ENCODE data around the gene MEX3A. TPM values are rescaled to one million over a fixed set of nuclear protein-coding genes. Genes with fewer than 3 reads are reported as not detected.
A peak's percentile ranks its signal among the peaks of the same experiment; 100 is the strongest.

Gene MEX3A
- total RNA-seq, 1 donor from 2014 or later = 61.9 TPM

GRCh38 chr1:156078728-156079127 lies 3.5 kb downstream of the MEX3A start:
- peak overlapping the region; percentile 90 for H3K27ac Mint-ChIP-seq
- peaks cover 32% of the 10 kb centered on the region for H3K36me3 Mint-ChIP-seq
- no peaks in the 10 kb centered on the region for H3K9me3 Mint-ChIP-seq
- no peak for TF ChIP-seq CTCF (conservative IDR thresholded peaks at IDR 0.05)
- H3K4me1 Mint-ChIP-seq (ENCODE audit: unreplicated experiment) = peaks cover 53% of the 10 kb centered on the region
- DNase-seq (ENCODE audit: extremely low spot score, unreplicated experiment) = no peak
- H3K4me3 Mint-ChIP-seq = peak overlapping the region; percentile 97
- no peaks in the 10 kb centered on the region for H3K27me3 Mint-ChIP-seq

- no peak overlapping the region for H3K27ac Mint-ChIP-seq
- H3K27me3 Mint-ChIP-seq = no peaks in the 10 kb centered on the region
- H3K4me1 Mint-ChIP-seq (ENCODE audit: unreplicated experiment) = peaks cover 52% of the 10 kb centered on the region
- peaks cover 38% of the 10 kb centered on the region for H3K36me3 Mint-ChIP-seq
- peak overlapping the region; percentile 97 for H3K4me3 Mint-ChIP-seq
- H3K9me3 Mint-ChIP-seq = no peaks in the 10 kb centered on the region
- DNase-seq (ENCODE audit: extremely low spot score, unreplicated experiment) = no peak
- TF ChIP-seq CTCF (conservative IDR thresholded peaks at IDR 0.05) = no peak
These were observed 4.9 kb downstream of the MEX3A start for GRCh38 chr1:156077430-156077760.

- peaks cover 38% of the 10 kb centered on the region for H3K36me3 Mint-ChIP-seq
- H3K4me1 Mint-ChIP-seq (ENCODE audit: unreplicated experiment) = peaks cover 52% of the 10 kb centered on the region
- no peaks in the 10 kb centered on the region for H3K27me3 Mint-ChIP-seq
- peak overlapping the region; percentile 54 for H3K4me3 Mint-ChIP-seq
- no peak for TF ChIP-seq CTCF (conservative IDR thresholded peaks at IDR 0.05)
- no peak for DNase-seq (ENCODE audit: extremely low spot score, unreplicated experiment)
- no peaks in the 10 kb centered on the region for H3K9me3 Mint-ChIP-seq
- H3K27ac Mint-ChIP-seq = no peak overlapping the region
These were observed 5.4 kb downstream of the MEX3A start for GRCh38 chr1:156076609-156077429.

GRCh38 chr1:156075775-156076204 lies 6.5 kb downstream of the MEX3A start:
- no peak overlapping the region for H3K27ac Mint-ChIP-seq
- H3K9me3 Mint-ChIP-seq = no peaks in the 10 kb centered on the region
- H3K4me3 Mint-ChIP-seq = peak overlapping the region; percentile 49
- no peaks in the 10 kb centered on the region for H3K27me3 Mint-ChIP-seq
- peaks cover 42% of the 10 kb centered on the region for H3K36me3 Mint-ChIP-seq
- peaks cover 52% of the 10 kb centered on the region for H3K4me1 Mint-ChIP-seq (ENCODE audit: unreplicated experiment)
- no peak for TF ChIP-seq CTCF (conservative IDR thresholded peaks at IDR 0.05)
- DNase-seq (ENCODE audit: extremely low spot score, unreplicated experiment) = no peak

- DNase-seq (ENCODE audit: extremely low spot score, unreplicated experiment) = no peak
- Mint-ChIP-seq H3K4me1 (ENCODE audit: unreplicated experiment) (peaks cover 52% of the 10 kb centered on the region), H3K27me3 (no peaks in the 10 kb centered on the region), H3K27ac (peak overlapping the region; percentile 74), H3K4me3 (peak overlapping the region; percentile 18), H3K9me3 (no peaks in the 10 kb centered on the region), H3K36me3 (peaks cover 42% of the 10 kb centered on the region)
- no peak for TF ChIP-seq CTCF (conservative IDR thresholded peaks at IDR 0.05)
These were observed 7.1 kb downstream of the MEX3A start for GRCh38 chr1:156075162-156075561.

Measured in type B pancreatic cell (in vitro differentiated cells).